ENCODE results near the gene TSEN2.

Gene TSEN2

GRCh38 chr3:12440927-12441714, 43.2 kb upstream of the TSEN2 start:
- H3K4me3 ChIP-seq (replicated peaks; ENCODE audit: low read depth, low read length): no peak overlapping the region
- no peak for TF ChIP-seq CTCF (IDR thresholded peaks at IDR 0.05; ENCODE audit: low read depth, low read length, missing control alignments)
- DNase-seq (ENCODE audit: extremely low read depth, low read depth): no peak

- TF ChIP-seq CTCF (IDR thresholded peaks at IDR 0.05; ENCODE audit: low read depth, low read length, missing control alignments): no peak
- H3K4me3 ChIP-seq (replicated peaks; ENCODE audit: low read depth, low read length): no peak overlapping the region
Observed at GRCh38 chr3:12442654-12443501, 41.4 kb upstream of the TSEN2 start.

GRCh38 chr3:12443781-12444522, 40.3 kb upstream of the TSEN2 start:
- no peak for DNase-seq (ENCODE audit: extremely low read depth, low read depth)
- no peak for TF ChIP-seq CTCF (IDR thresholded peaks at IDR 0.05; ENCODE audit: low read depth, low read length, missing control alignments)
- no peak overlapping the region for H3K4me3 ChIP-seq (replicated peaks; ENCODE audit: low read depth, low read length)

More at GRCh38 chr3:12442654-12443501, 41.4 kb upstream of the TSEN2 start:
- no peak for DNase-seq (ENCODE audit: extremely low read depth, low read depth)

- no peak for TF ChIP-seq CTCF (IDR thresholded peaks at IDR 0.05; ENCODE audit: low read depth, low read length, missing control alignments)
- no peak for DNase-seq (ENCODE audit: extremely low read depth, low read depth)
- H3K4me3 ChIP-seq (replicated peaks; ENCODE audit: low read depth, low read length): no peak overlapping the region
Observed at GRCh38 chr3:12444582-12445471, 39.5 kb upstream of the TSEN2 start.

- no peak overlapping the region for H3K4me3 ChIP-seq (replicated peaks; ENCODE audit: low read depth, low read length)
- no peak for TF ChIP-seq CTCF (IDR thresholded peaks at IDR 0.05; ENCODE audit: low read depth, low read length, missing control alignments)
Observed at GRCh38 chr3:12445523-12446240, 38.6 kb upstream of the TSEN2 start.

More at GRCh38 chr3:12445523-12446240, 38.6 kb upstream of the TSEN2 start:
- no peak for DNase-seq (ENCODE audit: extremely low read depth, low read depth)
